Mammary epithelial cell (primary cell): ENCODE results near the gene BPGM.

Experiments
- CTCF ChIP-seq, 2 donors: IDR thresholded peaks in 1 of 2; conservative IDR thresholded peaks in 1 of 2; 2 replicates each; pipeline ENCODE4 v1.5.1; 2011 to 2012; ENCODE audit warnings: inconsistent platforms in 2 of 2, low read length in 2 of 2, mild to moderate bottlenecking in 2 of 2, control low read depth in 1 of 2, low read depth in 1 of 2; ENCODE audit not compliant: insufficient read depth in 1 of 2; ENCODE audit errors: extremely low read depth in 1 of 2
- EZH2 ChIP-seq: IDR thresholded peaks from 2 replicates; pipeline ENCODE4 v1.6.1; 2012; ENCODE audit warnings: low read length, inconsistent platforms, borderline replicate concordance

- TF ChIP-seq CTCF (conservative IDR thresholded peaks at IDR 0.05 in 1 of 2, IDR thresholded peaks at IDR 0.05 in 1 of 2; ENCODE audit: extremely low read depth in 1 of 2, insufficient read depth in 1 of 2, low read depth in 1 of 2, low read length in 2 of 2) (no peak), EZH2 (no peak)
Observed at GRCh38 chr7:134722786-134723322, 76.2 kb downstream of the BPGM start.
